Measurements from ENCODE around the gene PF4V1.

DNA sequence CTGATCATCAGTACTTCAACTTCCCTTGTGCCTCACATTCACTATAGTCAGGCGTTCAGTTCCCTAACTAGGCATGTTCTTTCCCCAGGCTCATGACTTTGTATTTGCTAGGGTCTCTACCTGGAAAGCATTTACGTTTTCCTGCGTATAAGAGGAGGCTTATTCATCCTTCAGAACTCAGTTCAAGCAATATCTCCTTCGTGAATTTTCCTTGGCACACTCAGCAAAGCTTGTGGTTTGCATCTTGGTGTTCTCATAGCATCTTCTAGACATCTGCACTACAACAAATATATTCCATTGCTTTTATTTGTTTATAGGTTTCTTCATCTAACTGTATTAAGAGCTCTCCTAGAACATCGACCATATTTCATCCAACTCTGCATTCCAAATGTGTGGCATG, 14.0 kb upstream of the PF4V1 start:
- TF ChIP-seq GATA3 (IDR thresholded peaks at IDR 0.05; ENCODE audit: low read depth, low read length) (no peak), GATA2 (IDR thresholded peaks at IDR 0.05; ENCODE audit: low read depth, low read length) (no peak)
